Activated CD8-positive, alpha-beta T cell treated with anti-CD3 and anti-CD28 coated beads for 36 hours (primary cell): ENCODE results near the gene HMGN5. TPM values are rescaled to one million over a fixed set of nuclear protein-coding genes. Genes with fewer than 3 reads are reported as not detected.

ENCODE experiments used
- ATAC-seq: fragments of 200-7000 bp; cut with Tn5 transposase; one replicate; pipeline ENCODE4 v1.10.0; 2021; ENCODE audit warnings: mild to moderate bottlenecking, moderate library complexity
- CTCF ChIA-PET: fragments of 350-600 bp; sonication (Branson Sonifier 250); formaldehyde crosslinking; loops from one replicate; lab custom pipeline; 2021; ENCODE audit warnings: antibody characterized with exemption; lab: Charles Lee
- POLR2A ChIA-PET: fragments of 350-600 bp; sonication (Branson Sonifier 250); formaldehyde crosslinking; loops from one replicate; lab custom pipeline; 2021; ENCODE audit warnings: antibody characterized with exemption; lab: Charles Lee
- DNase-seq: peaks from one replicate; pipeline ENCODE4 v3.0.0-alpha.2; 2020
- H3K27ac Mint-ChIP-seq: one replicate; pipeline ENCODE4 v1.8.0; 2021; ENCODE audit warnings: mild to moderate bottlenecking, mixed read lengths
- H3K27me3 Mint-ChIP-seq: one replicate; pipeline ENCODE4 v1.8.0; 2021; ENCODE audit warnings: mixed read lengths
- H3K36me3 Mint-ChIP-seq: one replicate; pipeline ENCODE4 v1.8.0; 2021; ENCODE audit warnings: low read depth, mixed read lengths
- H3K4me1 Mint-ChIP-seq: one replicate; pipeline ENCODE4 v1.8.0; 2021; ENCODE audit warnings: low read depth, mixed read lengths
- H3K4me3 Mint-ChIP-seq: one replicate; pipeline ENCODE4 v1.8.0; 2021; ENCODE audit warnings: mild to moderate bottlenecking, moderate library complexity, mixed read lengths
- H3K9me3 Mint-ChIP-seq: one replicate; pipeline ENCODE4 v1.8.0; 2021; ENCODE audit warnings: mixed read lengths
- CTCF ChIP-seq: fragments of 200-600 bp; IDR thresholded peaks from one replicate; pipeline ENCODE4 v1.8.0; 2022; ENCODE audit warnings: antibody characterized with exemption, mild to moderate bottlenecking
- intact Hi-C: fragments of 100-400 bp; cut with micrococcal nuclease; formaldehyde crosslinking; loops from one replicate; pipeline ENCODE4 v1.10.0; 2022
- total RNA-seq, 2 experiments: library from RNA; stranded (reverse); gene quantifications; one replicate each; pipeline ENCODE4 v1.2.3, GENCODE V29; 2021

The HMGN5 gene
- total RNA-seq, 2 experiments from 2014 or later: 3.2 to 4.3 TPM

DNA sequence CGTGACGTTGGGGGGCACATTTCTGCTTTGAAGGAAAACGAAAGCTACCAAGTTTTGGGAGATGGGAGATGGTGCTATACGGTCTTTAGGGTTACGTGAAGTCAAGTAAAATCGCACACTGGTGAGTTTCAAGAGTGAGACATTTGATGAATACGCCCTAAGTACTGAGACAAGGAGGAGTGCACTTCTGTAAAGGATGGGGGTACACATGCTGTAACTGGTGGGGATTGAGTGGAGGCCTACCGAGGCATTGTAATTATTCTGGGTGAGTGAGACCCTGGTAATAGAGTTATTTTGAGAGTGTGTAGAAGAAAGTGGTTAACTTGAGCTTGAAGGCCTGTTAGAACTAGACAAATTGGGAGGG is 725 bp upstream of the HMGN5 start:
- peak overlapping the region; percentile 97 for H3K4me3 Mint-ChIP-seq
- H3K36me3 Mint-ChIP-seq: peaks cover 11% of the 10 kb centered on the region
- no peaks in the 10 kb centered on the region for H3K27me3 Mint-ChIP-seq
- peak; percentile 1 for DNase-seq
- CTCF ChIA-PET: interaction anchor here (1.3 kb wide), 1 partner anchor 175 kb away, joined by 6 read pairs; no protein-coding TSS in a partner anchor
- peaks cover 42% of the 10 kb centered on the region for H3K4me1 Mint-ChIP-seq
- no peak for TF ChIP-seq CTCF
- peak overlapping the region; percentile 97 for H3K27ac Mint-ChIP-seq
- POLR2A ChIA-PET: interaction anchor here (1.2 kb wide), 1 partner anchor 393 kb away, joined by 3 read pairs; the partner anchor contains the start of gene BRWD3
- no peaks in the 10 kb centered on the region for H3K9me3 Mint-ChIP-seq
- peak; percentile 35 for ATAC-seq
- intact Hi-C loops: no loop called here

- H3K36me3 Mint-ChIP-seq: peaks cover 10% of the 10 kb centered on the region
- no peak for TF ChIP-seq CTCF
- no peak for ATAC-seq
- intact Hi-C loops: no loop called here
- DNase-seq: no peak
- ChIA-PET CTCF (interaction anchor here (1.0 to 1.3 kb wide), 3 partner anchors 8 to 176 kb away, joined by 3 to 6 read pairs (median 5); no protein-coding TSS in a partner anchor), POLR2A (no interaction called here)
- no peaks in the 10 kb centered on the region for H3K27me3 Mint-ChIP-seq
- H3K27ac Mint-ChIP-seq: peak overlapping the region; percentile 97
- H3K4me3 Mint-ChIP-seq: peak overlapping the region; percentile 97
- peaks cover 32% of the 10 kb centered on the region for H3K4me1 Mint-ChIP-seq
- no peaks in the 10 kb centered on the region for H3K9me3 Mint-ChIP-seq
Measured at GRCh38 chrX:81201071-81201470, 642 bp downstream of the HMGN5 start.

- H3K4me1 Mint-ChIP-seq: peaks cover 15% of the 10 kb centered on the region
- peaks cover 1% of the 10 kb centered on the region for H3K36me3 Mint-ChIP-seq
- intact Hi-C loops: loop anchor here (5.0 kb wide), 1 partner anchor 318 kb away; no protein-coding TSS in a partner anchor
- H3K27ac Mint-ChIP-seq: no peak overlapping the region
- ATAC-seq (peak; percentile 76), DNase-seq (peak; percentile 72)
- POLR2A ChIA-PET: no interaction called here
- H3K9me3 Mint-ChIP-seq: no peaks in the 10 kb centered on the region
- peak; percentile 31 for TF ChIP-seq CTCF
- no peaks in the 10 kb centered on the region for H3K27me3 Mint-ChIP-seq
- CTCF ChIA-PET: interaction anchor here (0.6 to 1.9 kb wide), 10 partner anchors 10 to 407 kb away, joined by 3 to 8 read pairs (median 4); no protein-coding TSS in a partner anchor
- H3K4me3 Mint-ChIP-seq: no peak overlapping the region
Measured at GRCh38 chrX:81195712-81196111, 6.0 kb downstream of the HMGN5 start.

DNA sequence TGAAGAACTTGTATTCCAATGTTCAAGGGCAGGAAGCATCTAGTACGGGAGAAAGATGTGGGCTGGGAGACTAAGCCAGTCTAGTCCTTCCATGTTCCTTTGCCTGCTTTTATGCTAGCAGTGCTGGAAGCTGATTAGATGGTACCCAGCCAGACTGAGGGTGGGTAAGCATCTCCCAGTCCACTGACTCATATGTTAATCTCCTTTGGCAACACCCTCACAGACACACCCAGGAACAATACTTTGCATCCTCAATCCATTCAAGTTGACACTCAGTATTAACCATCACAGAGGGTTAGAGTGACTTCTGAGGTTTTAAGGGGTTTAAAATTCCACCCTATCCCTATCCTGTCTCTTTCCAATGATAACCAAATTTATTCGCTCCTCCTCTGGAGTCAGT is 6.5 kb downstream of the HMGN5 start:
- no peak for DNase-seq
- peaks cover 14% of the 10 kb centered on the region for H3K4me1 Mint-ChIP-seq
- H3K36me3 Mint-ChIP-seq: peaks cover 1% of the 10 kb centered on the region
- H3K4me3 Mint-ChIP-seq: no peak overlapping the region
- H3K9me3 Mint-ChIP-seq: no peaks in the 10 kb centered on the region
- intact Hi-C loops: loop anchor here (5.0 kb wide), 1 partner anchor 318 kb away; no protein-coding TSS in a partner anchor
- ChIA-PET POLR2A (no interaction called here), CTCF (interaction anchor here (0.6 to 1.9 kb wide), 10 partner anchors 10 to 406 kb away, joined by 3 to 8 read pairs (median 4); no protein-coding TSS in a partner anchor)
- no peak for TF ChIP-seq CTCF
- no peaks in the 10 kb centered on the region for H3K27me3 Mint-ChIP-seq
- H3K27ac Mint-ChIP-seq: no peak overlapping the region
- ATAC-seq: no peak

DNA sequence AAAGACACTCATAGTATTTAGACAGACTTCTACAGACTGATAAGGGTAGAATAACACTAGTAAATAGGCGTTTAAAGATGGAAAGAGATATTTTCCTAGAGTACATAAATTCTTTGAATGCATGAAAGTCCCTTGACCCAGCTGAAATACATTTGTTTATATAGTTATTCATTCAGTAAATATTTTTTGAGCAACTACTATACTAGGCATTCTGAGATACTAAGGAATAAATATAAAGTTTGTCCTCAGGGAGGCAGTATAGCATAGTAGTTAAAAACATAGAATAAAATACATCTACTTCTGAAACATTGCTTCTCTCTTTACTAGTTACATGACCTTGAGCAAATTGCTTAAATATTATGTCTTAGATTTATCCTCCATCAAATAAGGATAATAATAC is 27.4 kb downstream of the HMGN5 start:
- Mint-ChIP-seq H3K4me3 (no peak overlapping the region), H3K4me1 (no peaks in the 10 kb centered on the region), H3K27me3 (no peaks in the 10 kb centered on the region), H3K9me3 (no peaks in the 10 kb centered on the region), H3K27ac (no peak overlapping the region), H3K36me3 (no peaks in the 10 kb centered on the region)
- DNase-seq (no peak), ATAC-seq (no peak)
- peak; percentile 39 for TF ChIP-seq CTCF
- POLR2A ChIA-PET: no interaction called here
- CTCF ChIA-PET: interaction anchor here (1.4 to 2.4 kb wide), 2 partner anchors 27 to 203 kb away, joined by 5 to 9 read pairs; partner anchors contain the start of genes HMGN5 and SH3BGRL
- intact Hi-C loops: loop anchor here (10.0 kb wide), 1 partner anchor 201 kb away; no protein-coding TSS in a partner anchor
